Activated naive CD4-positive, alpha-beta T cell treated with anti-CD3 and anti-CD28 coated beads for 36 hours (primary cell): ENCODE results near the gene SPDYE5. TPM values are rescaled to one million over a fixed set of nuclear protein-coding genes. Genes with fewer than 3 reads are reported as not detected.
"Not testable (repeated sequence)": the region's sequence is repeated elsewhere in the genome, so short reads cannot be mapped to it uniquely, and the experiment has no call there.

Experiments
- CTCF ChIA-PET: fragments of 350-600 bp; sonication (Branson Sonifier 250); formaldehyde crosslinking; loops from one replicate; lab custom pipeline; 2021; ENCODE audit warnings: antibody characterized with exemption; lab: Charles Lee
- DNase-seq: peaks from one replicate; pipeline ENCODE4 v3.0.0-alpha.2; 2020
- H3K27ac Mint-ChIP-seq: one replicate; pipeline ENCODE4 v1.8.0; 2021; ENCODE audit warnings: mild to moderate bottlenecking, mixed read lengths
- H3K27me3 Mint-ChIP-seq: one replicate; pipeline ENCODE4 v1.8.0; 2021; ENCODE audit warnings: low read depth, mixed read lengths
- H3K36me3 Mint-ChIP-seq: one replicate; pipeline ENCODE4 v1.8.0; 2021; ENCODE audit warnings: low read depth, mixed read lengths
- H3K4me1 Mint-ChIP-seq: one replicate; pipeline ENCODE4 v1.8.0; 2021; ENCODE audit warnings: low read depth, mixed read lengths
- H3K4me3 Mint-ChIP-seq: one replicate; pipeline ENCODE4 v1.8.0; 2021; ENCODE audit warnings: mild to moderate bottlenecking, moderate library complexity, mixed read lengths
- H3K9me3 Mint-ChIP-seq: one replicate; pipeline ENCODE4 v1.8.0; 2021; ENCODE audit warnings: mixed read lengths
- intact Hi-C: fragments of 100-400 bp; cut with micrococcal nuclease; formaldehyde crosslinking; loops from one replicate; pipeline ENCODE4 v1.15.1; 2023
- total RNA-seq, 2 experiments: library from RNA; stranded (reverse); gene quantifications; one replicate each; pipeline ENCODE4 v1.2.3, GENCODE V29; 2021

The SPDYE5 gene, protein sequence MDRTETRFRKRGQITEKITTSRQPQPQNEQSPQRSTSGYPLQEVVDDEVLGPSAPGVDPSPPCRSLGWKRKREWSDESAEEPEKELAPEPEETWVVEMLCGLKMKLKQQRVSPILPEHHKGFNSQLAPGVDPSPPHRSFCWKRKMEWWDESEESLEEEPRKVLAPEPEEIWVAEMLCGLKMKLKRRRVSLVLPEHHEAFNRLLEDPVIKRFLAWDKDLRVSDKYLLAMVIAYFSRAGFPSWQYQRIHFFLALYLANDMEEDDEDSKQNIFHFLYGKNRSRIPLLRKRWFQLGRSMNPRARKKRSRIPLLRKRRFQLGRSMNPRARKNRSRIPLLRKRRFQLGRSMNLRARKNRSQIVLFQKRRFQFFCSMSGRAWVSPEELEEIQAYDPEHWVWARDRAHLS
- not detected for total RNA-seq

DNA sequence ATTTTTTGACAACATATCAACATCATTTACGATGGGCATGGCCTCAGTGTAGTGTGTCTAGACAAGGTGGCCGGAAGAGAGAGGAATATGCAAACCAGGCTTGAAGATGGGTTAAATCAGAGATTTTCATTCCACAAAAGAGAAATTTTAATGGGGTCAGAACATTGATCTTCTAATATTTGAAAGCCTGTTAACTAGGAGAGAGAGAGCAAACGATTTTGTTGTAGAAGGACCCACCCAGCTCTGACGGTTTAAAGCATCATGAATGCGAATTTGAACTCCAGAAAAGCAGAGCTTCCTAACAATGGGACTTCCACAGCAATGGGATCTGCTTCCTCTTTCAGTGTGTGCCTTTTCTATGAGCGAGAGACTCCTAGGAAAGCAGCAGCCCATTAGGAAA is at the start of gene SPDYE5:
SPDYE5 (plus strand) TSS at position 301 of the 400 bp plus-strand sequence. CDS start 1,728 bp downstream, outside the sequence.
- H3K9me3 Mint-ChIP-seq, H3K27ac Mint-ChIP-seq, DNase-seq, H3K36me3 Mint-ChIP-seq, intact Hi-C loops, H3K4me1 Mint-ChIP-seq, CTCF ChIA-PET, H3K4me3 Mint-ChIP-seq, H3K27me3 Mint-ChIP-seq: not testable (repeated sequence)

DNA sequence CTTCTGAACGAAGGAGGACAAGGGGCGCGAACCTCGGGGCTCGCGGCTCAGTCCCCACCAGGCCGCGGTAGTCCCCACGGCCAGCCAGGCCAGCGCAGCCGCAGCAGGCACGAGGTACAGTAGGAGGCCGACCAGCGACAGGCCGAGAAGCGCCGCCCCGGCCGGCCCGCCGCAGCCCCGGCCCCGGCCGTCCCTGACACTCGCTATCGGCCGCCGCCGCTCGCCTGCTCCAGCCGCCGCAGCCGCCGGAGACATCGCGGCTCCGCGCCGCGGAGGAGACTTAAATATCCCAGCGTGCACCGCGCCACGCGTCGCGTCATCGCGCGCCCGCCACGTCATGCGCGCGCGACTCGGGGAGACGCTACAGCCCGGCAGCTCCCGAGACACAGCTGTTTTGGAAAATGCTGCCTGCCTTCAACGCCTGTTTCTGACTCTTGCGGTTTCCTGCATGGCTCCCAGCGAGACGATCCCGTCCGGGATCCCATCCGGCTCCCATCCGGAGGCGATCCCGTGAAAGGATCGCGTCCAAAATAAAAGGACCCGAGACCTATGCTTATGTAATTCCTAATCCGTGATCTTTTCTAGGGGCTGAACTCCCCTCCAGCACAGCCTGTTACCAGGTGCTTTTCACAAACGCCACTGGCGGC is 49.5 kb upstream of the SPDYE5 start:
- peak; percentile 18 for DNase-seq
- Mint-ChIP-seq H3K36me3 (peaks cover 22% of the 10 kb centered on the region), H3K4me1 (peaks cover 11% of the 10 kb centered on the region), H3K4me3 (peak overlapping the region; percentile 87), H3K27ac (peak overlapping the region; percentile 89)
- H3K9me3 Mint-ChIP-seq, CTCF ChIA-PET, intact Hi-C loops, H3K27me3 Mint-ChIP-seq: not testable (repeated sequence)

DNA sequence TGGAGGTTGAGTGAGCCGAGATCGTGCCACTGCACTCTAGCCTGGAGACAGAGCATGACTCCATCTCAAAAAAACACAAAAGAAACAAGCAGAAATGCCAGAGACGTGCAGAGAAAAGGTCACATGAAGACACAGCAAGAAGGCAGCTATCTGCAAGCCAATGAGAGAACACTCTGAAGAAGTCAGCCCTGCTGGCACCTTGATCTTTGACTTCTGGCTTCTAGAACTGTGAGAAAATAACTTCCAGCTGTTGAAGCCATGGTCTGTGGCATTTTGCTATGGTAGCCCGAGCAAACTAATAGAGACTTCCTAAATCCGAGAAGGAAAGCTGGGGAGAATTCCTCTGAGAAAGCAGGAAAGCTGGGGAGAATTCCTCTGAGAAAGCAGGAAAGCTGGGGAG is 42.2 kb upstream of the SPDYE5 start:
- DNase-seq, H3K4me3 Mint-ChIP-seq, H3K36me3 Mint-ChIP-seq, H3K9me3 Mint-ChIP-seq, H3K27ac Mint-ChIP-seq, H3K4me1 Mint-ChIP-seq, H3K27me3 Mint-ChIP-seq, CTCF ChIA-PET: not testable (repeated sequence)
- intact Hi-C loops, result loop anchor here (5.0 kb wide), 1 partner anchor 312 kb away; no protein-coding TSS in a partner anchor

DNA sequence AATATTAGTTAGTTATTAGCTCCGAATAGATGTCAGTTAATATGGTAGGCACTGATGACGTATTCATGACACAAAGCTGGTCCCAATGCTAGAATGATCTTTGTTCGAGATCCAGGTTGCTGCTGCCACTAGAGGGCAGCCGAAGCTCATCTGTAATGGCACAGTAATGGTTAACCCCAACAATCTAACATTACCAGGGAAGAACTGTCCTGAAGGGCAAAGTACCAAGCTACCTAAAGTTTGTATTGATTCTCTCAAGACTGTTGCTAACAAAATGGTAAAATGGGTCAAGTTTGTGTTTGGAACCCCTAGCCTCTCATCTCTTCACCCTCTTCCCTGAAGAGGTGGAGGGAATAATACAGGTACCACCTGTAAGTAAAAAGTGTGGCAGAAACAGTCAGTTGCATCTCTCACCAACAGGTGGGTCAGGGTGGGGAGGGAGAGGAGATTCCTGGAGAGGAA is 39.6 kb upstream of the SPDYE5 start:
- intact Hi-C loops, result loop anchor here (2.0 to 5.0 kb wide), 2 partner anchors 190 to 310 kb away; no protein-coding TSS in a partner anchor
- H3K9me3 Mint-ChIP-seq, H3K27ac Mint-ChIP-seq, H3K36me3 Mint-ChIP-seq, H3K4me3 Mint-ChIP-seq, H3K4me1 Mint-ChIP-seq, H3K27me3 Mint-ChIP-seq, DNase-seq: not testable (repeated sequence)
- CTCF ChIA-PET, result interaction anchor here (1.2 kb wide), 1 partner anchor 189 kb away, joined by 4 read pairs; no protein-coding TSS in a partner anchor

DNA sequence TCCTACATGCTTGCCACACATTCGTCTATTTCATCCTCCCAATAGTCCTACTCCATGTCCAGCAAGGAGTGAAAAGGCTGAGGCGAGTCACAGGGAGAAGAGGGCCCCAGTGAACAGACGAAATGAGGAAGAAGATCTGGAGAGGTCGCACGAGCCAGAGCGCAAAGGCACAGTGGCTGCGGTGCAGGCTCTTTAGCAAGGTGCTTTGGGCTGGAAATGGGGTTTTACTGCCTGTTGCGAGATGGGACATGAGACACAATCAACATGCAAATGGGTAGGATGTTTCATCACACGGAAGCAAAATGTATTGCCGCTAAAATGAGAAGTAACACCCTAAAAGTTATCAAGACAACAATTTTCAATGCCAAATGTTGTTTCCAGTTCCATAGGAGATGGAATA is 35.7 kb upstream of the SPDYE5 start:
- H3K27me3 Mint-ChIP-seq, result not testable (repeated sequence)

DNA sequence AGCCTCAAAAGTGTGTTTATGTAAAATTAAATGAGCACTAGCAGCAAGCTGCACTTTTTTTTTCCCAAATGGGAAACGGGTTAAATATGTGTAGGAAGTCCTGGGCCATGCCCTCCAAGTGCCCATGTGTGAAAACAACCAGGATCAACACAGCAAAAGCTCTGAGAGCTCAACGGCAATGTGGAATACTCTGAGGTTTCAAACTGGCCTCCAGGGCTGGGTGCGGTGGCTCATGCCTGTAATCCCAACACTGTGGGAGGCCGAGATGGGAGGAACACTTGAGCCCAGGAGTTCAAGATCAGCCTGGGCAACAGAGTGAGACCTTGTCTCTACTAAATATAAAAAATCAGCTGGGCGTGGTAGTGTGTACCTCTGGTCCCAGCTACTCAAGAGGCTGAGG is 34.1 kb upstream of the SPDYE5 start:
- DNase-seq, H3K36me3 Mint-ChIP-seq, CTCF ChIA-PET, H3K27me3 Mint-ChIP-seq, H3K4me1 Mint-ChIP-seq, H3K9me3 Mint-ChIP-seq, intact Hi-C loops, H3K27ac Mint-ChIP-seq, H3K4me3 Mint-ChIP-seq: not testable (repeated sequence)

More for the DNA sequence above, 35.7 kb upstream of the SPDYE5 start:
- H3K4me3 Mint-ChIP-seq, H3K4me1 Mint-ChIP-seq, H3K36me3 Mint-ChIP-seq, H3K9me3 Mint-ChIP-seq, CTCF ChIA-PET, H3K27ac Mint-ChIP-seq, DNase-seq, intact Hi-C loops: not testable (repeated sequence)

DNA sequence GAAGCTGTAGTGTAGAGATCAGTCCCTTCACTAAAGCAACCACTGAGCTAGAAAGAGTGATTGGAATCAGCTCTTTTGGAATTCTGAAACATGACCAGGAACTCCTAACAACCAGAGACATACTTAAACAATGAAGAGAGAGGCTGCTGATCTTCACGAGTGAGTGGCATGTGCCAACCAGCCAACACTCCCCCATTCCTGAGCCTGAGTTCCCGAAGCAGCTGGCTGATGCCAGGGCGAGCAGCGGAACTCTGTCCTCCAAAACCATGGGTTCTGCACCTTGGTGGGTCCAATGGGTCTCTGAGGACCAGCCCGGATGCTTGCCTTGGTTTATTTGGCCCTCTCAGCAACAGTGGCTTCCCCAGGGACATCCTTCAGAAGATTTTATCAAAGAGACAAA is 31.6 kb upstream of the SPDYE5 start:
- CTCF ChIA-PET, H3K27ac Mint-ChIP-seq, H3K4me3 Mint-ChIP-seq, H3K27me3 Mint-ChIP-seq, DNase-seq, H3K9me3 Mint-ChIP-seq, H3K4me1 Mint-ChIP-seq, intact Hi-C loops, H3K36me3 Mint-ChIP-seq: not testable (repeated sequence)

DNA sequence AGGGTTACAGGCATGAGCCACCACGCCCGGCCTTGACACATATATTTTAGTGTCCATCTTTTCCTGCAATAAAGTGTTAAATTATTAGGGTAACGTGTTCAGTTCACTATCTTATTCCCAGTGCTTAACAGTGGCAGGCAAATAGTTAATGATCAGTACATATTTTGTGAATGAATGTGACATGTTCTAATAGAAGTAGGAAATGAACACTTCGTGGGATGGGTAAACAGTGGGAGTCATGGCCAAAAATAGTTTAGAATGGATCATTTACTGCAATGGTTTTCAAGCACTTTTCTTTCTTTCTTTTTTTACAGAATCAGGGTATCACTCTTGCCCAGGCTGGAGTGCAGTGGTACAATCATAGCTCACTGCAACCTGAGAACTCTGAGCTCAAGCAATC is 22.0 kb upstream of the SPDYE5 start:
- H3K27me3 Mint-ChIP-seq, CTCF ChIA-PET, H3K27ac Mint-ChIP-seq, H3K9me3 Mint-ChIP-seq, DNase-seq, H3K4me3 Mint-ChIP-seq, intact Hi-C loops, H3K4me1 Mint-ChIP-seq: not testable (repeated sequence)
- H3K36me3 Mint-ChIP-seq, result peaks cover 22% of the 10 kb centered on the region

DNA sequence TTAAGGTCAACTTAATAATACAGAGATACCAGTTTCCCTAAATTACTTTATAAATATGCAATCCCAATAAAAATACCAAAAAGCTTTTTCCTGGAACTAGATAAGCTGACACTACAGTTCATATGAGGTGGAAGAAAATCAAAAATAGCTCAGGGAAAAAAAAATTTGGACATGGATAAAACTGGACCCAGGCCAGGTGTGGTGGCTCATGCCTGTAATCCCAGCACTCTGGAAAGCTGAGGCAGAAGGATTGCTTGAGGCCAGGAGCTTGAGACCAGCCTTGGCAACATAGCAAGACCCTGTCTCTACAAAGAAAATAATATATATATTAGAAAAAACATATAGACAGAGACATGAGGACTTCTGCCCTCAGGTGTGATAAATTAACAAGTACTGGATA is 14.7 kb upstream of the SPDYE5 start:
- H3K4me3 Mint-ChIP-seq, intact Hi-C loops, H3K36me3 Mint-ChIP-seq, DNase-seq, CTCF ChIA-PET, H3K9me3 Mint-ChIP-seq, H3K4me1 Mint-ChIP-seq, H3K27ac Mint-ChIP-seq, H3K27me3 Mint-ChIP-seq: not testable (repeated sequence)

DNA sequence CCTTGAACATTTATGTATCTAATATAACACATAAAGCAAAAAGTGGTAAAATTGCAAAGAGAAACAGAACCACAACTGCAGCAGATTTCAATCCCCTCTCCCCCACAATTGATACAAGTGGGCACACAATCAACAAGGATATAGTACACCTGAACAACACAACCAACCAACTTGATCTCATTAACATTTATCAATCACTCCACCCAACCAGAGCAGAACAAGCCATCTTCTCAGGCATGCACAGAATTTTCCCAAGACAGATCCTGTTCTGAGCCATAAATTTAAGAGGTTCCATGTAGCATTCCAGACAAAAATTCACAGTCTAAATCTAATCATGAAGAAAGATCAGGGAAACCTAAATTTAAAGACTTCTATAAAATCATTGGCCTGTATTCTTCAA is 11.8 kb upstream of the SPDYE5 start:
- DNase-seq, intact Hi-C loops, H3K27me3 Mint-ChIP-seq, H3K4me3 Mint-ChIP-seq, CTCF ChIA-PET, H3K9me3 Mint-ChIP-seq, H3K36me3 Mint-ChIP-seq, H3K27ac Mint-ChIP-seq: not testable (repeated sequence)
- H3K4me1 Mint-ChIP-seq, result peaks cover 16% of the 10 kb centered on the region

DNA sequence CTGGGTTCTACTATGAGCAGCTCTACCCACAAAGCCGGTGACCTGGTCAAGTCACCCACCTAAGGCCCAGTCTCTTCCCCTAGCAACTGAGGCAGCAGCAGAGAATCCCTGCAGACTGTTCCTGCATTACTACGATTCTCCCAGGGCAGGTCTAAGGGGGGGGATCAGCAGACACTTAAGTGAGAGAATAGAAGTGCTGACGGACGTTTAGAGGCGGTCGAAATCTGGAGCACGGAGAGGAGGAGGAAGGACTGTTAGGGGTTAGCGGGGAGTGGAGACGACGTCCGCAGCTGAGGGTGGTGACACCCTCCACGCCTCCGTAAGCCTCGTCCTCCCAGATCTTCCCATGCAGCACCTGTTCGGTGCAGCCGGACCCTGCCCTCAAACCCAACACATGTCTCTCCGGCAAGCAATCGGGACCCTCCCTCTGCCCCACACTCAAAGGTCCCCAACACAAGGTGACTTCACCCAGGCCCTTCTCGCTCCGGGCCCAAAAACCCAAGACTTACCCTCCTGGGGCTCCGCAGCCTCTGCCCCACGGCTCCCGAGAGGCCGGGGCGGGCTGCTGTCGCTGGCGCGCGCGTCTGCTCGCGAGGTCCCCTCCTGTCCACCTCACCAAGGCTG is 6.7 kb upstream of the SPDYE5 start:
- Mint-ChIP-seq H3K27ac (peak overlapping the region; percentile 66), H3K4me1 (peaks cover 10% of the 10 kb centered on the region), H3K4me3 (peak overlapping the region; percentile 84)
- H3K36me3 Mint-ChIP-seq, intact Hi-C loops, H3K9me3 Mint-ChIP-seq, H3K27me3 Mint-ChIP-seq, CTCF ChIA-PET: not testable (repeated sequence)
- peak; percentile 6 for DNase-seq

DNA sequence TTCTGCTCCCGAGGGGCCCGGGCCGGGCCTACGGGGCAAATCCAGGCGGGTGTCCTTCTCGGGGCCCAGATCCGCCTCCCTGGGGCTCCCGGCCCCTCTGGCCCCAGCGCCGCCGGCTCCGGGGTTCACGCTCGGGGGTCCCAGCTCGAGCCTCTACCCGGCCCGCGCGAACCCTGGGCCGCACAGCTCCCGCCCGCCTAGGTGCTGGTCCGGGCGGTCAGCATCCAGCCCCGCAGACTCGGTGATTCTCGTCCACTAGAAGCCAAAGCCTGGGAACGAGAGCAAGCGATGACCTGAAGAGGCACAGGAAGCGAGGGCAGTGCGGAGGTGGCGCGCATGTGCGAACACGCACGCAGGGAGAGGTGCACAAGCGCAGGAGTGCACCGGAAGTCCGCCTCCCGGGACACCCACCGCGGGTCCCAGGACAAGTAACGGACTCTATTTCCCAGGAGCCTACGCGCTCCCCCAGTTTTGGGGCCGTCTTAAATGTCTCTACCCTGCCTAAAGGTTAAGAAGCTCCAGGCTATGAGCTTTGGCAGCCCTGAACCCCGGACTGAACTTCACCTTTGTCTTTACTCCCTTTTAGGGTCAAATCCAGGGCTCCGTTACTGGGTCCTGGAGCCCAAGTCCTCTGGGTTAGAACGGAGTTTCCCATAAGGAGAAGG is 6.0 kb upstream of the SPDYE5 start, which contains the start of gene POM121C:
POM121C (minus strand) TSS at position 321 of the 665 bp plus-strand sequence. CDS start 44,803 bp downstream, outside the sequence.
- Mint-ChIP-seq H3K4me1 (peaks cover 10% of the 10 kb centered on the region), H3K27ac (peak within 1 kb of the TSS; percentile 80), H3K4me3 (peak within 1 kb of the TSS; percentile 84)
- peak; percentile 94 for DNase-seq
- CTCF ChIA-PET, intact Hi-C loops, H3K27me3 Mint-ChIP-seq, H3K9me3 Mint-ChIP-seq, H3K36me3 Mint-ChIP-seq: not testable (repeated sequence)
